GM04504 (cell line): Measurements from ENCODE around the gene CDADC1.
"Not testable (repeated sequence)": the region's sequence is repeated elsewhere in the genome, so short reads cannot be mapped to it uniquely, and the experiment has no call there.

Source experiments
- DNase-seq: peaks from one replicate; pipeline ENCODE4 v3.0.0-alpha.2; 2012; ENCODE audit warnings: low read depth

CDADC1 gene

DNA sequence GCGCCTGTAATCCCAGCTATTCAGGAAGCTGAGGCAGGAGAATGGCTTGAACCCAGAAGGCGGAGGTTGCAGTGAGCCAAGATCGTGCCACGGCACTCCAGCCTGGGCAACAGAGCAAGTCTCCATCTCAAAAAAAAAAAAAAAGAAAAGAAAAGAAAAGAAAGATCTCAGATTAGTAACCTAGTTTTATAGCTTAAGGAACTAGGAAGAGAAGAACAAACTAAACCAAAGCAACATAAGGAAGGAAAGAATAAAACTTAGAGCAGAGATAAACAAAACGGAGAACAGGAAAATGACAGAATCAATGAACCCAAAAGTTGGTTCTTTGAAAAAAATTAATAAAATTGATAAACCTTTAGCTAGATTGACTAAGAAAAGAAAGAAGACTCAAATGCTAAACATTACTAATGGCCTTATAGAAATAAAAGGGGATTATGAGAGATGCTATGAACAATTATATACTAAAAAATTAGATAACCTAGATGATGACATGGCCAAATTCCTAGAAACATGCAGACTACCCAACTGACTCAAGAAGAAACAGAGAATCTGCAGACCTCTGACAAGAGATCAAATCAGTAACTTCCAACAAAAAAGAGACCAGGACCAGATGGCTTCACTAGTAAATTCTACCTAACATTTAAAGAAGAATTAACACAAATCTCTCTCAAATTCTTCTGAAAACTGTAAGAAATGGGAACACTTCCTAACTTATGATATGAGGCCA, 68.2 kb downstream of the CDADC1 start:
- no peak for DNase-seq

DNA sequence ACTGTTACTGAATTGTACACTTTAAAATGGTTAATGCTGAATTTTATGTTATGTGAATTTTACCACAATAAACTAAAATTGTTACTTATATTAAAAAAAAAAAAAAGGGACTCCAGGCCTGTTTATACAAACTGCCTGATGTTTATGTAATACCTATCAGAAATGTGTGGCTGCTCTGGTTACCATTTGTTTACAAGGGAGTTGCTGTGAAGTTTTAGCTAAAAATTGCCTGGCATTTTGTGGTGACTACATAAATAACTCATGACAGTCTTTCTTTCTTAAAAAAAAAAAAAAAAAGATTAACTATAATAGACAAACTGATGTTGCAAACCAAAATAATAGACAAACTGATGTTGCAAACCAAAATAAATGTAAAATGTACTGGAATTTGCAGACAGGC, 71.8 kb downstream of the CDADC1 start:
- peak; percentile 40 for DNase-seq

DNA sequence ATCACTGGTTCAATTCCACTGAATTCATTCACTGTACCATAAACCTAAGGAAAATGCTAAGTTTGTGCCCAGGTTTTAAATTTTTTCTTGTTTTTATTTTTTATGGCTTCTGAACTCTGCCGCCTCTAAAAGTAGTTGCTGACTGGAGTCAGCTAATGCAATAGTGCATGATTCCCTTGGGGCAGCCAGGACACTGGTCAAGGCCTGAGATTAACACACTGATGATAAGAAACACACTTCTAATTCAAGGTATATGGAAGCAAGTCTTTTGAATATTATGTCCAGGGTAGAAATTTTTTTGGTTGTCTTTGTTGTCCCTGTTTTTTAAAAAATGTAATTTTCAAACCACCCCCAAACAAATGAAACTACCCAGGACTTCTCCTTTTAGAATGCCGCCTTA, 72.2 kb downstream of the CDADC1 start:
- no peak for DNase-seq

DNA sequence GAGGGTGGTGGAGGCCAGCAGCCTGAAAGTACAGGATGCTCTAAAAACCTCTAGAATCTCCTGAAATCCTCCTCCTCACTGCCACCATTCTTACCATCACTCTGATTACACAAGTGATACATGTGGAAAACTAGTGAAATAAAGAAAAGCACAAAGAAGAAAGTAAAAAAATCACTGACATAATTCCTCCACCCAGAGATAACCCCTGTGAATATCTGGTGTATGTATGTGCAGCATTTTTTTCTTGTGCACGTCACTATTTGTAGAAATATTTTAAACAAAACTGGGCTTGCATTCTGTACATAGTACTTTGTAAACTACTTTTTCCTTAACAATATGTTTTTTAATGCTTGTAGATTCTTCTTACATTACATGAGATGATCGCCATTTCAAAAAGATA, 73.2 kb downstream of the CDADC1 start:
- no peak for DNase-seq

DNA sequence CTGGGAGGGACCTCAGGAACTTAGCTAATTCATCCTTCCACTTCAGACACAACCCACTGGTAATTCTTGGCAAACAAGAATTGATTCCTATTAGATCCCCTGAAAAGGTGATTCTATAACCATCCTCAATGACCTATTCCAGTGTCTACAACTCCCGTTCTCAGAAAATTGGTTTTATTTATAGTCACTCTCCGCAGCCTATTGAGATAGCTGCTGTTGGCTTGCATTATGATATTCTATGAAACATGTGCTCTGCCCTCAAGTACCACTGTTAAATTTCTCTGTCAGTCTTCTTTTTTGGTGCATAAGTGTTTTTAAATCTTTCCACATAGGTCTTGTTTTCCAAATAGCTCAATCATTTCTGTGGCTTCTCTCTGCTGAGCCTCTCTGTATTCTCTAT, 75.0 kb downstream of the CDADC1 start:
- DNase-seq: no peak

DNA sequence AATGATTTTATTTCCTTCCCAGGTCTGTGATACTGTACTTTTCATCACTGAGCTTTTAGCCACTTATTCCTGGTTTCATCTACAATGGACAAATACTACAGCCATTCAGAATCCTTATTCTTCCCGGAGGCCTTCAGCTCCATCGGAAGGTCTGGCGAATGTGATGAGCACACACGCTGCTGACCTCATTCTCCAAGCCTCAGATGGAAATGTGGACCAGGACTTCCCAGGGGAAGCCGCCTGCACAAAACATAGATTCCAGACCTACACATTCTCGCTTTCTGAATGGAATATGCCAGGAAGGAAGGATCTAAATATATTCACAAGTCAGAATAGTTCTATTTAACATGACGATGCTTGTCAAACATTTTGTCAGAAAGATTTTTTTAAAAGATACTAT, 75.6 kb downstream of the CDADC1 start:
- DNase-seq: no peak

DNA sequence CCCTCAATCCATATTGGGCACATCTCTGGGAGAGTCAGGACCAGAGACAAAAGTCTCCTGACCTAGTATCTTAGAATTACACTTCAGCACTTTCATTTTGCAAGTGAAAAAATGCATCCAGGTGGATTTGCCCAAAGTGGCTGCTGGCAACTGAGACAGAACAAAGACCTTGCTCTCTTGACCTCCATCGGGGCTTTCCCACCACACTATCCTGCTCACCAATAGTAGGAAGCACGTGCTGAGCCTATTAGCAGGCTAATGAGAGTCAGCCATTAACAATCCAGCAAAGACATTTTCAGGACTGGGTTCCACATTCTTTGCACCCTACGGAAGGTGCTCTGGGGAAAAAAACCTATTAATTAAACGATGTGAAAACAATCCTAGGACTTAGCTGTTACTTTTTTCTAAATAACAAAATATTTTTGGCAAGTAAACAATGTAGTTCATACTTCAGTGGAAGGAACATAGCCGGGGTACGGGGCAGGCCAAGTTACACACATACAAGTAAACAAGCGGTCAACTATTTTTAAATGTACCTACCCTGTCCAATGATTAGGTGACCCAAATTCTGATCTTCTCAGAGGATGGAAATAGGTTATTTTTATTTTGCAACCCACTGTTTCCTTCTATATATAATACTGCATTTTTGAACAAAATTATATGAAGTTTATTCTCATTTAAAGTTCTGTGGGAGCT, 78.6 kb downstream of the CDADC1 start:
- no peak for DNase-seq

DNA sequence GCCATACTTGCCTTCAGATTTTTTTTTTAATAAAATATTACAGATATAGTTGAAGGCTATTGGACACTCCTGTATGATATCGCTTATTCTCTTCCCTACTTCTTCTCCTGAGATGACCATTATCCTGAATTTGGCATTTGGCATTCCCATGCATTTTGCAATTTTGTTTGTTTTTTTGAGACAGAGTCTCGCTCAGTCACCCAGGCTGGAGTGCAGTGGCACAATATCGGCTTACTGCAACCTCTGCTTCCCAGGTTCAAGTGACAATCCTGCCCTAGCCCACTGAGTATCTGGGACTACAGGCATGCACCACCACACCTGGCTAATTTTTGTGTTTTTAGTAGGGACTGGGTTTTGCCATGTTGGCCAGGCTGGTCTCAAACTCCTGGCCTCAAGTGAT, 79.4 kb downstream of the CDADC1 start:
- DNase-seq: not testable (repeated sequence)

DNA sequence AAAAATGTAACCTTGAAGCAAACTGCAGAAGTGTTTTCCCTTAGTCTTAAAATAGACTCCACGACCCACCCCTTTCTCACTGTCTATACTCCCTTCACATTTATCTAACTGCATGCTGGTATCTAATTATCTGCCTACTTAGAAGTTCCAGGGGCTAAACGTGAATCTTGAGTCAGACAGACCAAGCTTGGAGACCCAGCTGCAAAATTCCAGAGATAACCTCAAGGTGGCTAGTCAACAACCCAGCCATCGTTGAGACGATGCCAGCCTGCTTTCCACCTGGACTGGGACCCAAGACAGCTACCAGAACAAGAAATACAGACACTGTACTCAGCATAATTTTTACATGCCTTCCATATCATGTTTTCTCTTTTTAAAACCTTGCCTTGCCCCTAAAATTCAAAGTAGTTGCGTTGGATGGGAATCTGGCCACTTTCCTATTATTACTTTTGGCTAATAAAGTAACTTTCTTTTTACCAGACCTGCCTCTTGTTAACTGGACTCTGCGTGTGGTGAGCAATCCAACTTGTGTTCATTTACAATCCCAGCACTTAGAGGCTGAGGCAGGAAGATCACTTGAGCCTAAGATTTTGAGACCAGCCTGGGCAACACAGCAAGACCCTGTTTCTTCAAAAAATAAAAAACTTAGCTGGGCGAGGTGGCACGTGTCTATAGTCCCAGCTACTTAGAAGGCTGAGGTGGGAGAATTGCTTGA, 82.3 kb downstream of the CDADC1 start:
- DNase-seq: no peak

DNA sequence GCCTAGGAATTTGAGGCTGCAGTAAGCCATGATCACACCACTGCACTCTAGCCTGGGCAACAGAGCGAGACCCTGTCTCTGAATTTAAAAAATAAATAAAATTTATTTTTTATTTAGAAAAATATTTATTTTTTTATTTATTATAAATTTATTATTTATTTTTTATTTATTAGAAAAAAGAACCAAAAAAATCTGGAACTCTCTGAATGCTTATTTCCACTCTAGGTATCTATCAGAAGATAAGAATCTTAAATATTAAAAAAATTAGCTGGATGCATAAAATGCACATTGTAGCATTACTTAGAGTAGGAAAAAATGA, 82.8 kb downstream of the CDADC1 start:
- no peak for DNase-seq

DNA sequence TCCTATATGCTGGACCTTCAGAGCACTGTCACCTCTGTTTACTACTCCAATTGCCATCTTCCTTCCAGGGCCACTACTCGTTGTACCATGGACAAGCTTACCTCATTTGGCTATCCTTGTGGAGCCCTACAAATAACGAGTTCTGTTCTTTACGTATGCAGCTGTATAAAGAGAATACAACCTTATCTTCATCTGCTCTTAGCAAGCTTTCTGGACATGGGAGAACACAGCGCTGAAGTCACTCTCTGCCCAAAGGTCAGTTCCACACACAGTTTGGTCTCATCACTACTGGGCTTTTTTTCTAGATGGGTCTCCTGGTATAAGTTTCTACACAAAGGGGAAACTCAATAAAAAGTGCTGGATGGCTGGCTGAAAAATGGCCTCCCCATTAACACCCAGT, 88.9 kb downstream of the CDADC1 start:
- DNase-seq: no peak

DNA sequence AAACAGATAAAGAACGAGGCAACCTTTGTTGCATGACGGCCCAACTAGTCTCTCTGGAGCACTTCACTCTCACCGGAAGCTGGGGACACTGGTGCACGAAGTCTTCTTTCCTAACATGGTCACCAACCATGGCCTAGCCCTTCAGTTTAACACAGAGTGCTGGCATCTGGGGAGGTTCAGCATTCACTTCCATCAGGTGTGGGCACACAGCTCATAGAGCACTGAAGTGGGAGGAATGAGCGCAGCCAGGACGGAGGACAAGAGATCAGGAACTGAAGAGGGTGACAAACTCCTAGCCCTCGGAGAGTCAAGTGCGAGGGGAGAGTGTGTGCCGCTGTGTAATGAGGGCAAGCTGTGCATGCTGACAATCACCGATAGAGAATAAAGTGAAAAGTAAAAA, 92.4 kb downstream of the CDADC1 start:
- DNase-seq: no peak

DNA sequence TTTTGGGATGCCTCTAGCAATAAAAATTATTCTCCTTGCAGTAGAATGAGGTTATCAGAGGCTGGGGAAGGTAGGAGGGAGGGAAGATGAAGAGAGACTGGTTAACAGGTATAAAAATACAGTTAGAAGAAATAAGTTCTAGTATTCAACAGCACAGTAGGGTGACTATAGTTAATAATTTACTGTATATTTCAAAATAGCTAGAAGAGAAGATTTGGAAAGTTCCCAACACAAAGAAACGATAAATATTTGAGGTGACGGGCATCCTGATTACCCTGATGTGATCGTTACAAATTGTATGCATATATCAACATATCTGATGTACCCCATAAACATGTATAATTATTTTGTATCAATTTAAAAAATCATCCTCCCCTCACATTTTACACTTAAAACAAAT, 93.8 kb downstream of the CDADC1 start:
- no peak for DNase-seq

DNA sequence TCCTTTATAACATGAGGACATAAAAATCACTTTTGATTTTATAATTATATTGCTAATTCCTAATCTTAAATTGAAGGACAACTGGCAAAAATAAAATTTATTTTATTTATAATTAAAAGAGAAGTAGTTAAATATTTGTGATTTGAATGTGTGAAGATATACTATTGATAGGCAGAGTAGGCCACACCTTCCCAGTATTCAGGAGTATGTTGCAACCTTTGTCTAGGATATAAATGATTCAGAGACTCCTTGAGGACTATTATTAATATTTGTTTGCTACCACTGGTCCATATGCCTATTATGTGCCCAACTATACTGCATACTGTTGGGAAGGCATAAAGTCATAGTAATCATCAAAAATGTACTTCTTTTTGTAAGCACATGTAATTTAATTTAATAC, 94.2 kb downstream of the CDADC1 start:
- no peak for DNase-seq

DNA sequence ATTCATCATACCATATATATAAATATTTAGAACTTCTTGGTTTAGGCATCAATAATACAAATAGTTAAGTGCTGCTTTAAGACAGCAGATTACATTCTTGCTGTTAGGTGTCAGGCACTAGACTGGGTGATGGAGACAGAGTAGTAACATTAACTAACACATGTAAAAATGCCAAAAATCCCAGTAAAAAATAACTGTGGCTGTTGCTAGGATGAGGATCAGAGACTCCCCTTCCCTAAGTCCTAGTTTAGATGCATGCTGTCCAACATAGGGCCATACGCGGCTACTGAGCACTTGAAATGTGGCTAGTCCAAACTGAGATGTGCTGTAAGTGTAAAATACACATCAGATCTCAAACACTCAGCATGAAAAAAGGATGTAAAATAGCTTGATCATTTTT, 94.7 kb downstream of the CDADC1 start:
- no peak for DNase-seq
